Adrenal gland (tissue), 12 donors: ENCODE data around the gene FGD6. TPM values are rescaled to one million over a fixed set of nuclear protein-coding genes. Genes with fewer than 3 reads are reported as not detected.

ENCODE experiments used
- DNase-seq, 7 donors: peaks; one replicate each; pipeline ENCODE4 v3.0.0-alpha.2; 2019 to 2020
- H3K27ac ChIP-seq, 5 donors: fragments of 200-600 bp; sonication (generic) in 4 of 5; 1 replicate in 3 of 5; 2 replicates in 2 of 5; pipeline versions ENCODE4 v1.5.1 to v1.8.0; 2016 to 2020; ENCODE audit warnings: mild to moderate bottlenecking in 1 of 5
- H3K27me3 ChIP-seq: fragments of 200-600 bp; 2 replicates; pipeline ENCODE4 v1.8.0; 2021
- H3K36me3 ChIP-seq, 2 donors: fragments of 200-600 bp; replicated peaks in 1 of 2; 1 replicate in 1 of 2; 2 replicates in 1 of 2; pipeline versions ENCODE4 v1.5.1 to v1.8.0; 2018 to 2022
- H3K4me1 ChIP-seq, 2 donors: fragments of 200-600 bp; replicated peaks in 1 of 2; 1 replicate in 1 of 2; 2 replicates in 1 of 2; pipeline versions ENCODE4 v1.5.1 to v1.8.0; 2018 to 2021
- H3K4me3 ChIP-seq, 4 donors: fragments of 200-600 bp; sonication (generic) in 3 of 4; one replicate each; pipeline ENCODE4 v1.5.1; 2016 to 2018
- H3K9me3 ChIP-seq, 3 donors: fragments of 200-600 bp; sonication (generic) in 1 of 3; replicated peaks in 1 of 3; 1 replicate in 2 of 3; 2 replicates in 1 of 3; pipeline versions ENCODE4 v1.5.1 to v1.8.0; 2016 to 2021
- CTCF ChIP-seq, 6 experiments: fragments of 450-650 bp in 4 of 6; fragments of 200-600 bp in 2 of 6; sonication (generic) in 1 of 6; IDR thresholded peaks; 1 replicate in 5 of 6; 2 replicates in 1 of 6; pipeline versions ENCODE4 v1.5.1 to v1.8.0; 2016 to 2021; ENCODE audit warnings: antibody characterized with exemption in 6 of 6, mild to moderate bottlenecking in 2 of 6, moderate library complexity in 1 of 6
- POLR2A ChIP-seq, 2 donors: fragments of 450-650 bp; IDR thresholded peaks; one replicate each; pipeline ENCODE4 v1.6.1; 2017; ENCODE audit warnings: antibody characterized with exemption in 2 of 2, mild to moderate bottlenecking in 2 of 2, moderate library complexity in 1 of 2
- WGBS, 4 donors: extraction: QIAGEN DNeasy Blood & Tissue Kit in 2 of 4; methylation state at CpG; one replicate each; pipeline versions ENCODE4 v1.1.5 to v1.1.7; 2013 to 2017; 5-methylcytosine and 5-hydroxymethylcytosine counted together
- intact Hi-C, 2 donors: fragments of 100-400 bp; cut with DNase I; formaldehyde crosslinking; loops; one replicate each; pipeline versions ENCODE4 v1.14.1 to v1.15.0; 2022 to 2023
- polyA plus RNA-seq, 3 donors: library from polyadenylated mRNA; stranded (reverse); fragments of 200-250 nt in 2 of 3; fragments of 350-450 nt in 1 of 3; fragmentation: Illumina TruSeq in 1 of 3; extraction: RNeasy Lipid Tissue Mini Kit (QIAGEN cat#74804) in 1 of 3; gene quantifications; one replicate each; pipeline ENCODE4 v1.2.3, GENCODE V29; 2013 to 2014
- total RNA-seq, 9 donors: library from RNA; depleted of rRNA in 4 of 9; stranded (reverse); fragments of >200 nt in 4 of 9; fragments of 120-200 nt in 1 of 9; fragmentation: NEBNext Ultra II Directional in 1 of 9; extraction: Animal tissue kit (Norgen Biotek cat#: 25700) in 1 of 9; gene quantifications; one replicate each; pipeline versions ENCODE4 v1.1.0 to v1.2.4, GENCODE V29; 2013 to 2023
- donor health status: healthy with polysubstance abuse.
- donor health status: Bipolar disorder and iron deficiency.
- donor health status: DM: yes; HTN: yes; CAD: no.
- donor health status: DM: no; HTN: no; CAD: no.
- donor health status: DM: no; HTN: no; CAD: no.
- donor health status: DM: yes; HTN: yes; CAD: no.

Gene FGD6
- total and polyA plus RNA-seq, 12 donors, result 2.3 to 33.9 (median 18.1) TPM

- no peaks in the 10 kb centered on the region for H3K9me3 ChIP-seq
- DNase-seq, result peak; percentile 62 to 96 (median 92)
- H3K4me3 ChIP-seq, result no peak overlapping the region
- intact Hi-C loops, result no loop called here
- no peaks in the 10 kb centered on the region for H3K36me3 ChIP-seq
- WGBS, 4 donors, result 41 to 50% (median 42%) methylated on average over 8 of the region's 8 CpGs
- TF ChIP-seq CTCF (IDR thresholded peaks at IDR 0.05) (no peak), POLR2A (IDR thresholded peaks at IDR 0.05) (peak in 1 of 2 donors; percentile 29)
- H3K4me1 ChIP-seq, result peaks cover 16 to 48% of the 10 kb centered on the region in 2 donors
- no peaks in the 10 kb centered on the region for H3K27me3 ChIP-seq
- H3K27ac ChIP-seq, result peak overlapping the region; percentile 46 to 85 (median 72)
Observed at GRCh38 chr12:95173392-95174251, 43.6 kb downstream of the FGD6 start.

DNA sequence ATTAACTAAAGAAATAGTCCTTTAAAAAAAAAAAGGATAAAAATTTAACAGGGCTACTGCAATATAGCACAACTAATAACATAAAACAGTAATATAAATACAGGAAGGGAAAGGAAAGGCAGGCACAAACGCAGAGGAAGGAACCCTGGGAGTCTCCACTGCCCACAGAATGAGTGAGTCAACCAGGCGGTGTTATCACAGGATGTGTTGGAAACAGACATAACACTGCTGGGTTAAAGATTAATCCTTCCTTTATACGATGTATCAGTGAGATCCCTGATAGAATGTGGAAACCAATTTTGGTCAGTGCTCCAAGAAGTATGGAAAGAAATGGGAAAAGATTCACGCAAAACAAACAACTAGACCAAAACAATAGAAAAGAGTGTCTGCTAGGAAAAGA lies 47.9 kb downstream of the FGD6 start:
- Histone ChIP-seq H3K4me3 (no peak overlapping the region), H3K27ac (peak overlapping the region in 2 of 5 donors; percentile 7 to 38), H3K36me3 (no peaks in the 10 kb centered on the region), H3K9me3 (no peaks in the 10 kb centered on the region), H3K27me3 (no peaks in the 10 kb centered on the region), H3K4me1 (peaks cover 16 to 38% of the 10 kb centered on the region in 2 donors)
- TF ChIP-seq POLR2A (IDR thresholded peaks at IDR 0.05) (no peak), CTCF (IDR thresholded peaks at IDR 0.05) (no peak)
- WGBS, 4 donors, result 36 to 46% (median 44%) methylated on average over 4 of the region's 4 CpGs
- peak in 5 of 7 donors; percentile 49 to 69 (median 58) for DNase-seq
- intact Hi-C loops, result loop anchor here in 1 of 2 donors (10.0 kb wide), 1 partner anchor 45 kb away; the partner anchor contains the start of genes FGD6 and VEZT

- TF ChIP-seq POLR2A (IDR thresholded peaks at IDR 0.05), result no peak
- TF ChIP-seq CTCF (IDR thresholded peaks at IDR 0.05), result no peak
- Histone ChIP-seq H3K27me3 (no peaks in the 10 kb centered on the region), H3K36me3 (no peaks in the 10 kb centered on the region), H3K27ac (peak overlapping the region in 2 of 5 donors; percentile 7 to 38), H3K4me1 (peaks cover 14 to 37% of the 10 kb centered on the region in 2 donors), H3K9me3 (no peaks in the 10 kb centered on the region), H3K4me3 (no peak overlapping the region)
- intact Hi-C loops, result loop anchor here in 1 of 2 donors (10.0 kb wide), 1 partner anchor 46 kb away; the partner anchor contains the start of genes FGD6 and VEZT
- no peak for DNase-seq
- WGBS, 4 donors, result 82 to 92% (median 86%) methylated on average over 2 of the region's 2 CpGs
Observed at GRCh38 chr12:95168746-95169145, 48.5 kb downstream of the FGD6 start.

GRCh38 chr12:95164656-95165055 lies 52.6 kb downstream of the FGD6 start:
- no peak for DNase-seq
- intact Hi-C loops, result loop anchor here in 1 of 2 donors (10.0 kb wide), 1 partner anchor 50 kb away; the partner anchor contains the start of genes FGD6 and VEZT
- H3K9me3 ChIP-seq, result no peaks in the 10 kb centered on the region
- H3K36me3 ChIP-seq, result no peaks in the 10 kb centered on the region
- WGBS, 4 donors, result 82 to 95% (median 87%) methylated on average over 2 of the region's 2 CpGs
- TF ChIP-seq POLR2A (IDR thresholded peaks at IDR 0.05) (no peak), CTCF (IDR thresholded peaks at IDR 0.05) (no peak)
- H3K4me1 ChIP-seq, result peaks cover 8 to 34% of the 10 kb centered on the region in 2 donors
- no peaks in the 10 kb centered on the region for H3K27me3 ChIP-seq
- peak overlapping the region; percentile 37 to 81 (median 74) for H3K27ac ChIP-seq
- peak overlapping the region in 1 of 4 donors; percentile 23 for H3K4me3 ChIP-seq
